DMS79 (cell line): ENCODE results near the gene CMSS1.
"Not testable (repeated sequence)": the region's sequence is repeated elsewhere in the genome, so short reads cannot be mapped to it uniquely, and the experiment has no call there.

Source experiments
- DNase-seq: peaks from one replicate; lab custom pipeline; 2025; lab: John Stamatoyannopoulos, UW

CMSS1 gene

DNA sequence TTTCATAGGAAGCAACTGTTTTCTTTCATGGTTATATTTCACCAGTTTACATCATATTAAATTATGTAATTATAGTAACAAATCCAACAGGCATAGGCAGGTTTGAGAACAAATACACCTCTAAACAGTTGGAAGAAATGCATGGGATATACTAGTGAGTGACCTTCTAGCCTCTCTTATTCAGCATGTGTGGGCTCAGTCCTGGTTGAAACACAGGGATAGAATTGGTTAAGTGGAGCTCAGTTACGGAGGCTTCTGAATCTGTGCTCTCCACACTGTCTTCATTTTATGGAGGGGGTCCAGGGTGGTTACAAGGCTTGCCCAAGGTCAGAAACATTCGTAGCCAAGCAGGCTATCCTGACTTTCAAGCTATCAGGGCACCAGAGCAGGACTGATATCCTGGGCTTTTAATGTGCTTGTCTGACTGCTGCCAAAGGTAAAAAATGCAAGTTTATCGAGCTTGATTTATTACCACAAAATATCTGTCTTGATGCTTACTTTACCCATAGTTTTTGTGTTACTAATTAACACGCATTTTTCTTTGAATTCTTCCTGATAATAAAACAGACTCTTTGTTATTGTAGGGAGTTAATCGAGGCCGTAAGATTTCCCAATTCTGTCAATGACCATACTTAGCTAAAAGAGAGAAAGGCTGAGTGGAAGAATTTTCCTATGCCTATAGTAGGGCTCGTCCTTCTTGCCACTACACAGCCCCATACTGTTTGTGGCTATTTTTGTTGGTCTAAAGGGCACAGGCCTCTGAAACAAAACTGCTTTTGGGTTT, 207.1 kb downstream of the CMSS1 start:
- DNase-seq: no peak

- no peak for DNase-seq
Observed at GRCh38 chr3:100027321-100027720, 209.7 kb downstream of the CMSS1 start.

DNA sequence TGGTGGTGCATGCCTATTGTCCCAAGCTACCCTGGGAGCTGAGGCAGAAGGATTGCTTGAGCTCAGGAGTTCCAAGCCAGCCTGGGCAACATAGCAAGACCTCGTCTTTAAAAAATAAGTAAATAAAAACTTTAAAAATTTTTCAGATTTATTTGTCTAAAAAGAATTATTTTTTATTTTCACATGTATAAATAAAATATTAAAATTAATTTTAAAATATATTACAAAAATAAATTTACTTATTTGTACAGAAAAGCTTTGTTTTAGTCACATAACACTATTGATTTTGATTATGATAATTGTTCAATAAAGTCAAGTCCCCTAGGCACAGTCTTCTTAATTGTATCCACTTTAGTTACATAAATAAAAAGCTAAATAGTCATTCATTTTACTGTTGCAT, 211.4 kb downstream of the CMSS1 start:
- DNase-seq: no peak

- no peak for DNase-seq
Observed at GRCh38 chr3:100029689-100030088, 212.0 kb downstream of the CMSS1 start.

GRCh38 chr3:100030346-100030745, 212.7 kb downstream of the CMSS1 start:
- peak; percentile 52 for DNase-seq

- DNase-seq: no peak
Observed at GRCh38 chr3:100030914-100031425, 213.3 kb downstream of the CMSS1 start.

GRCh38 chr3:100032243-100032642, 214.6 kb downstream of the CMSS1 start:
- DNase-seq: no peak

GRCh38 chr3:100033184-100033583, 215.5 kb downstream of the CMSS1 start:
- peak; percentile 18 for DNase-seq

DNA sequence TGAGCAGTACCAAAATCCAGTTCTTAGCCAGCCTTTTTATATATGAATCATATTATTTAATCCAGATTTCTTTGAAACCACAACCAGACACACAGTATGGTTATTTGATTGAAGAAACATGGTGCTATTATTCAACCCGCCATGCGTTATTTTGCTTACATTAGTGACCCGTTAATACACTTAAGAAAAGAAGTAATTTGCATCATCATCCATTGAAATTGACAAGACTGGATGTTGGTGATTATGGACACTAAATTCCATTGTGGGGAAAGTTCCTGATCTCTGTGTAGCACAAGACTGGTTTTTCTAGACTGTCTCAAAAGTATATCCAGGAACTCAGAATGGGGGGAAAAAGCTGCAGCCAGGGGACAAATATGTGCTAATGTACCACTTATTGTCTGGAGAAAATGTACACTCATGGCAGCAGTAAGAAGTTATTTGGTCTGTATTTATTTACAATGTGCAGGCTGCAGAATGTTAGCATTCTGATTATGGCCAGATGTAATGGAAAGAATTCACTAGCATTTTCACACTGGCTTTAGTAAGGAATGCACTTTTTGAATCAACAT, 216.3 kb downstream of the CMSS1 start:
- no peak for DNase-seq

DNA sequence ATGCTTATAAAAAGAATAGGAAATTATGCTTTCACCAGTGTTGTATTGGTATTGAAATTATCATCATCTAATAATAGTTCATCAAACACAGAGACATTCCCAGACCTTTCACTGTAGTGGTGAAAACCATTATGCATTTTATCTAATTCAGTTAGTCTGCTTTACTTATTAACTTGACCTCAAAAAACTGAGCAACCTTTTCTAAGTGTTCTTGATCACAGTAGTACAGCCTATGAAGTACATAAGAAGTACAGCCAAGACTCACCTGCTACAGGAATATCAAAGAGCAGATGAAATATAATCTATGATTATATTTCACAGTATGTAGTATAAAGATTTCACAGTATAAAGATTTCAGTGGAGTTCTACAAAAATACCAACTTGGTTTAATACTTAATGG, 221.4 kb downstream of the CMSS1 start:
- DNase-seq: no peak

GRCh38 chr3:100040451-100041225, 223.0 kb downstream of the CMSS1 start:
- no peak for DNase-seq

DNA sequence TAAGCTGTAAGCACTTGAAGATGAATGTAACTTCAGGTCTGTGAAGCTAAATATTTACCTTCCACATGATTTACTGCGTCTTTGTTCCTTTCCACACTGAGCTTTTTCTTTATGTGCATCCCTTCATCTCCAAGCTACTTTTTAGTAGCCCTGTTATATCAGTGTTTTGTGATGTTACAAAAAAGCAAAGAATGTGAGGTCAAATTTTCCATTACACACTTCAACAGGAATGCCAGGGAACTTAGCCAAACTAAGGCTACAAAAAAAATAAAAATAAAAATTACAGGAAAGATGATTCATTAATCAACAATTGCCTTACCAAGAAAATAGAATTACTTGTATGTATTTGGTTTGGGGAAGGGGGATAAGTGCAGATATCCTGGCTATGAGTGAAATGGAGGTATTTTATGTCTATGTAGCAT, 223.7 kb downstream of the CMSS1 start:
- DNase-seq: no peak

- DNase-seq: no peak
Observed at GRCh38 chr3:100042166-100042981, 224.7 kb downstream of the CMSS1 start.

DNA sequence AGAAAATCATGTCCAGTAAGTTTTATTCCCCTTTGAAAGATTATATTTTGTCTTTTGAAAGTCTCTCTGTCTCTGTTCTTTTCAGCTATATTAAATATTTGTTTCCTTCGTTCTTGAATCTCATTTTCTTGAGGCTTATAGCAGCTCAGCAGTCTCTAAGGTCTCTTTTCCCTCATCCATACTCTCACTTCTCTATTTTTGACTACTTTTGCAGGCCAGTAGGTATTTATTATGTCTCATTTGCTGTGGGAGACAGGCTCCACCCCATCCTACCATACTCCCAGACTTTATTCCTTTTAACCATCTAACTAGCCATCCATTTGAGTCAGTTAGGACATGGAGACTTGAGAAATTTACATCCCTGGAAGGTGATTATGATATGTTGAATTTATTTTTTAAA, 225.6 kb downstream of the CMSS1 start:
- DNase-seq: no peak

DNA sequence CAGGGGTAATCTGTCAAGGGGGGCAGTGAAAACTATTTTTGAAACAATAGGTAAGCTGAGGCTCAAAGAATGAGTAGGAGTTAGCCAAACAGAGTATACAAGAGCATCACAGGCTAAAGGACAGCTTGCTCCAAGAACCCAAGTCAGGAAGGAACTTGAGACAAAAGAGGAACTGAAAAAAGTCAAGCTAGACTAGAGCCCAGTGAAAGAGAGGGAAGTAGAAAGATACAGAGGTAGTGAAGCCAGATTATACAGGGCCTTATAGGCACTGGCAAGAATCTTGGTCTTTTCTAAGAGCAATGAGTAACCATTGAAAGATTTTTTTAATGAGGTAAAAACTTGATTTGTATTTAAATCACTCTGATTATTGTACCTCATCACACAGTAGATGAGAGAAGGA, 226.7 kb downstream of the CMSS1 start:
- DNase-seq: no peak

- no peak for DNase-seq
Observed at GRCh38 chr3:100045696-100046095, 228.0 kb downstream of the CMSS1 start.

GRCh38 chr3:100046986-100047385, 229.3 kb downstream of the CMSS1 start:
- DNase-seq: no peak

- no peak for DNase-seq
Observed at GRCh38 chr3:100047455-100048141, 229.9 kb downstream of the CMSS1 start.

DNA sequence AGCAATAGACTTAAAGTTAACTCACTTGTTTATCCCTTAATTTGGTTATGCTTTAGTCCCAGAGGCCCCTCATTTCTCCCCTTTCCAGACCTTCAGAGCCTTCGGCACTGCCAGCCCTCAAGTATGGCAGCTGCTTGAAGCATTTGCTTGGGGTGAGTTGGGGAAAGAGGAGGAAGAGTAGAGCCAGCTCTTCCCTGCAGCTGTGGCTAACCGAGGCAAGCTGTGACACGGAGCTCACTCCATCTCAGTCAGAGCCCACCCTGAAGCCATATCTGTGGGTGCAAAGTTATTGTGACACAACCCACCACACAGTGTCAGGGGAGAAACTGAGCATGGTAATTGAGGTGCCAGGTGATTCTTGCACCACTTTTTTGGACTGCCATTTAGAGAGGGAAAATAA, 230.6 kb downstream of the CMSS1 start:
- no peak for DNase-seq

DNA sequence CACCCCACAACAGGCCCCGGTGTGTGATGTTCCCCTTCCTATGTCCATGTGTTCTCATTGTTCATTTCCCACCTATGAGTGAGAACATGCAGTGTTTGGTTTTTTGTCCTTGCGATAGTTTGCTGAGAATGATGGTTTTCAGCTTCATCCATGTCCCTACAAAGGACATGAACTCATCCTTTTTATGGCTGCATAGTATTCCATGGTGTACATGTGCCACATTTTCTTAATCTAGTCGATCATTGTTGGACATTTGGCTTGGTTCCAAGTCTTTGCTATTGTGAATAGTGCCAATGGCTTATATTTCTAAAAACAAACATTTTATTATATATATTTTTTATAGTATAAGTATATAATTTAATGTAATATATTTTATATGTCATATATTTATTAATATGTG, 233.9 kb downstream of the CMSS1 start:
- not testable (repeated sequence) for DNase-seq

- no peak for DNase-seq
Observed at GRCh38 chr3:100053951-100054620, 236.4 kb downstream of the CMSS1 start.
